ENCODE measurements around the gene NCOA5. TPM values are rescaled to one million over a fixed set of nuclear protein-coding genes. Genes with fewer than 3 reads are reported as not detected.
"Not testable (repeated sequence)": the region's sequence is repeated elsewhere in the genome, so short reads cannot be mapped to it uniquely, and the experiment has no call there.

The NCOA5 gene
- total RNA-seq, 1 donor = 15.6 TPM

GRCh38 chr20:46111028-46111835, 21.5 kb upstream of the NCOA5 start:
- no peaks in the 10 kb centered on the region for H3K9me3 ChIP-seq (ENCODE audit: low read depth, low read length)
- H3K27me3 ChIP-seq (ENCODE audit: insufficient read depth, low read length) = peaks cover 3% of the 10 kb centered on the region
- H3K4me3 ChIP-seq (ENCODE audit: low read length) = no peak overlapping the region
- peaks cover 40% of the 10 kb centered on the region for H3K4me1 ChIP-seq (ENCODE audit: insufficient read depth, low read length)

GRCh38 chr20:46108976-46109375, 19.2 kb upstream of the NCOA5 start:
- Histone ChIP-seq H3K4me3 (ENCODE audit: low read length) (no peak overlapping the region), H3K4me1 (ENCODE audit: insufficient read depth, low read length) (peaks cover 40% of the 10 kb centered on the region), H3K27me3 (ENCODE audit: insufficient read depth, low read length) (peaks cover 13% of the 10 kb centered on the region), H3K9me3 (ENCODE audit: low read depth, low read length) (no peaks in the 10 kb centered on the region)

GRCh38 chr20:46108435-46108841, 18.7 kb upstream of the NCOA5 start:
- H3K27me3 ChIP-seq (ENCODE audit: insufficient read depth, low read length) = peaks cover 14% of the 10 kb centered on the region
- no peak overlapping the region for H3K4me3 ChIP-seq (ENCODE audit: low read length)

DNA sequence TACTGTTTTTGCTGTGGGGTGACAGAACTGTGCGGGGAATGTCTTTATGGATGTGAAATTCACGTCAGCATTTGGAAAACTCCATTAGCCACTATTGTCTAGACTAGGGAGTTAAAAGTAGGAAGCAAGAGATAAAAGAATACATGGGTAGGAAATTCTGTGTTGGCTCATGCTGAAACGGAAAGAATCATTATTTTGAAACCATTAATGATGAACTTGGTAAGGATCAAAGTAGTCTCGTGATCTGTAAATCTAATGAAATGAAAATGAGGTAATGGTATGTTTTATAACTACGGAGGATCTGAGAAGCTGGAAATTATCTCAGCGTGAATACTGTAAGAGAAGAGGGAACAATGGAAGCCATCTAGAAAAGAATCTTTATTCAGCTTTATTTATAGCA, 17.3 kb upstream of the NCOA5 start:
- Histone ChIP-seq H3K4me1 (ENCODE audit: insufficient read depth, low read length) (peaks cover 36% of the 10 kb centered on the region), H3K9me3 (ENCODE audit: low read depth, low read length) (no peaks in the 10 kb centered on the region), H3K27me3 (ENCODE audit: insufficient read depth, low read length) (peaks cover 22% of the 10 kb centered on the region), H3K4me3 (ENCODE audit: low read length) (no peak overlapping the region)

More at GRCh38 chr20:46108435-46108841, 18.7 kb upstream of the NCOA5 start:
- Histone ChIP-seq H3K4me1 (ENCODE audit: insufficient read depth, low read length) (peaks cover 40% of the 10 kb centered on the region), H3K9me3 (ENCODE audit: low read depth, low read length) (no peaks in the 10 kb centered on the region)

DNA sequence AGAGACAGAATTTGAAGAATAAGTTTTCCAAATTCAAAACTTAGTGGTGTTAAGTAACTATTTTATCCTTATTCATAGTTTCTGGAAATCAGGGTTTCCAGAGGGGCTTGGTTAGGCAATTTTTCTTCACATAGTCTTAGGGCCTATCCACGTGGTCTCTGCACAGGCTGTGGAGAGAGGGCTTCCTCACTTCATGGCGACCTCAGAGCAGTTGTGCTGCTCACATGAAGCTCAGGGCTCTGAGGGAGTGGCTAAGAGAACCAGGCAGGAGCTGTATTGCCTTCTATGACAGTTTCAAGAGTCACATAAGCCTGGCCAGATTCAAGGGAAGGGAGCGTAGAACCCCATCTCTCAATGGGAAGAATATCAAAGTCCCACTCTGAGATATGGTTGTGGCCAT, 14.5 kb upstream of the NCOA5 start:
- Histone ChIP-seq H3K9me3 (ENCODE audit: low read depth, low read length) (no peaks in the 10 kb centered on the region), H3K4me3 (ENCODE audit: low read length) (no peak overlapping the region), H3K27me3 (ENCODE audit: insufficient read depth, low read length) (peaks cover 44% of the 10 kb centered on the region), H3K4me1 (ENCODE audit: insufficient read depth, low read length) (peaks cover 27% of the 10 kb centered on the region)

- peaks cover 14% of the 10 kb centered on the region for H3K4me1 ChIP-seq (ENCODE audit: insufficient read depth, low read length)
Observed at GRCh38 chr20:46102940-46103339, 13.2 kb upstream of the NCOA5 start.

DNA sequence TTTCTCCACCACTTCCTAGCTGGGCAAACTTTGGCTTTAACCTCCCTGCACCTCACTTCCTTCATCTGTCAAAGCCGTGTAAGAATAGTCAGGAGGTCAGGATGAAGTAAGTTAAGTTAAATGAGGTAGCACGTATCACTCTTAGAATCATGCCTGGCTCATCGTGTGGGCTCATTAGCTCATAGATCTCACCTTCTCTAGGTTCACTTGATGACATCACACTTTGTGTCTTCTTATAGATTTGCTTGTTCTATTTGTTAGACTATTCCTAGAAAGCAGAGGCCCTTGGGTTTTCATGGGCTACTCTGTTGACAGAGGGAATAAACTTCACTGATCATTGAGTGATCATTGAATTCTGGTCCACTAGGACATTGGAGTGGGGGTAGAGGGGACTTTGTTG, 12.2 kb upstream of the NCOA5 start:
- Histone ChIP-seq H3K9me3 (ENCODE audit: low read depth, low read length) (no peaks in the 10 kb centered on the region), H3K27me3 (ENCODE audit: insufficient read depth, low read length) (peaks cover 64% of the 10 kb centered on the region), H3K4me3 (ENCODE audit: low read length) (no peak overlapping the region), H3K4me1 (ENCODE audit: insufficient read depth, low read length) (peaks cover 8% of the 10 kb centered on the region)

More at GRCh38 chr20:46102940-46103339, 13.2 kb upstream of the NCOA5 start:
- Histone ChIP-seq H3K4me3 (ENCODE audit: low read length) (no peak overlapping the region), H3K27me3 (ENCODE audit: insufficient read depth, low read length) (peaks cover 57% of the 10 kb centered on the region), H3K9me3 (ENCODE audit: low read depth, low read length) (no peaks in the 10 kb centered on the region)

DNA sequence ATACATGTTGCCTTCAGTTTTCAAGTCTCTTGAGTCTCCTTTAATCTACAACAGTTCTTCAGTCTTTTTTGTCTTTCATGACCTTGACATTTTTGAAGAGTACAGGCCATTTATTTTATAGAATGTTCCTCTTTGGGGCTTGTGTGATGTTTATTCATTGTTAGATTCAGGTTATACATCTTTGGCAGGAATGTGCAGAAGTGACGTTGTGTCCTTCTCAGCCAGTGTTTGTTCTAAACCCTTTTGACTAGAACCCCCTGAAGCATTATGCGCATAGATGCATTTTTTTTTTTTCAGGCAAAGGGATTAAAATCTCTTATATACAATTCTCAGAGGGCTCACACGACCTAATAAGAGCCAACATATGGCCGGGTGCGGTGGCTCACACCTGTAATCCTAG, 11.2 kb upstream of the NCOA5 start:
- H3K9me3 ChIP-seq (ENCODE audit: low read depth, low read length) = no peaks in the 10 kb centered on the region
- H3K4me1 ChIP-seq (ENCODE audit: insufficient read depth, low read length) = peaks cover 8% of the 10 kb centered on the region
- H3K4me3 ChIP-seq (ENCODE audit: low read length) = no peak overlapping the region
- peaks cover 64% of the 10 kb centered on the region for H3K27me3 ChIP-seq (ENCODE audit: insufficient read depth, low read length)

DNA sequence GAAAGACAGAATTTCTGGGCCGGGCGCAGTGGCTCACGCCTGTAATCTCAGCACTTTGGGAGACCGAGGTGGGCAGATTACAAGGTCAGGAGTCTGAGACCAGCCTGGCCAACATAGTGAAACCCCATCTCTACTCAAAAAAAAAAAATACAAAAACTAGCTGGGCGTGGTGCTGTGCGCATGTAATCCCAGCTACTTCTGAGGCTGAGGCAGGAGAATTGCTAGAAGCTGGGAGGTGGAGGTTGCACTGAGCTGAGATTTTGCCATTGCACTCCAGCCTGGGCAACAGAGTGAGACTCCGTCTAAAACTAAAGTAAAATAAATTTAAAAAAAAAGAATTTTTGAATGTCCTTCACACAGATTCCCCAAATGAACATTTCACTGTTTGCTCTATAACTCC, 10.7 kb upstream of the NCOA5 start:
- H3K4me1 ChIP-seq (ENCODE audit: insufficient read depth, low read length); H3K4me3 ChIP-seq (ENCODE audit: low read length); H3K9me3 ChIP-seq (ENCODE audit: low read depth, low read length): not testable (repeated sequence)
- peaks cover 60% of the 10 kb centered on the region for H3K27me3 ChIP-seq (ENCODE audit: insufficient read depth, low read length)

GRCh38 chr20:46099491-46100287, 9.9 kb upstream of the NCOA5 start:
- Histone ChIP-seq H3K4me3 (ENCODE audit: low read length) (no peak overlapping the region), H3K9me3 (ENCODE audit: low read depth, low read length) (no peaks in the 10 kb centered on the region)

DNA sequence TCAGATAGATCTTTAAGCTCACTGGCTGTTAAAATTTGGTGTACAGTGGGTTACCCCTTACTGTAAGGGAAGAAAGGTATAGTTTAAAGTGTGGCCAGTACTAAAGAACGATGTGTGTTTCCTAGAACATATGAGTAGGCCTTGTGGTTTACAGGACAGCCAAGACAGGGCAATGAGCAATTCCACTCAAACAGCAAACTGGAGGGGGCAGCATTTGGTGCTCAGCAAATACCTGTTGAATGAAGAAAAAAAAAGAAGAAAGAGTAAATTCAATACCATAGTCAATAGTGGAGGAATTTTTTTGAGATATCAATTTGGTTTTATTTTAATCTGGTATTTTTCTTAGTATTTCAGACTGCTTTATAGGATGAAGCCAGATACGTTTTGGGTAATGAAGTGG, 3.8 kb upstream of the NCOA5 start:
- Histone ChIP-seq H3K9me3 (ENCODE audit: low read depth, low read length) (no peaks in the 10 kb centered on the region), H3K27me3 (ENCODE audit: insufficient read depth, low read length) (peaks cover 15% of the 10 kb centered on the region), H3K4me3 (ENCODE audit: low read length) (no peak overlapping the region), H3K4me1 (ENCODE audit: insufficient read depth, low read length) (peaks cover 12% of the 10 kb centered on the region)

More at GRCh38 chr20:46099491-46100287, 9.9 kb upstream of the NCOA5 start:
- peaks cover 8% of the 10 kb centered on the region for H3K4me1 ChIP-seq (ENCODE audit: insufficient read depth, low read length)
- peaks cover 58% of the 10 kb centered on the region for H3K27me3 ChIP-seq (ENCODE audit: insufficient read depth, low read length)

GRCh38 chr20:46091622-46092535, 2.1 kb upstream of the NCOA5 start:
- H3K9me3 ChIP-seq (ENCODE audit: low read depth, low read length); H3K27me3 ChIP-seq (ENCODE audit: insufficient read depth, low read length); H3K4me3 ChIP-seq (ENCODE audit: low read length): not testable (repeated sequence)
- H3K4me1 ChIP-seq (ENCODE audit: insufficient read depth, low read length) = peaks cover 22% of the 10 kb centered on the region

- H3K4me3 ChIP-seq (ENCODE audit: low read length) = peak overlapping the region; percentile 68
Observed at GRCh38 chr20:46089167-46089416, 670 bp downstream of the NCOA5 start.

GRCh38 chr20:46088409-46089166, 1.2 kb downstream of the NCOA5 start:
- H3K4me1 ChIP-seq (ENCODE audit: insufficient read depth, low read length) = peaks cover 44% of the 10 kb centered on the region

More at GRCh38 chr20:46089167-46089416, 670 bp downstream of the NCOA5 start:
- Histone ChIP-seq H3K27me3 (ENCODE audit: insufficient read depth, low read length) (no peaks in the 10 kb centered on the region), H3K9me3 (ENCODE audit: low read depth, low read length) (no peaks in the 10 kb centered on the region), H3K4me1 (ENCODE audit: insufficient read depth, low read length) (peaks cover 43% of the 10 kb centered on the region)

More at GRCh38 chr20:46088409-46089166, 1.2 kb downstream of the NCOA5 start:
- no peaks in the 10 kb centered on the region for H3K27me3 ChIP-seq (ENCODE audit: insufficient read depth, low read length)
- H3K9me3 ChIP-seq (ENCODE audit: low read depth, low read length) = no peaks in the 10 kb centered on the region
- peak overlapping the region; percentile 68 for H3K4me3 ChIP-seq (ENCODE audit: low read length)

All from mononuclear cell (primary cell).